ENCODE results near the gene PLPP4. TPM values are rescaled to one million over a fixed set of nuclear protein-coding genes. Genes with fewer than 3 reads are reported as not detected.

Gene PLPP4
- polyA plus RNA-seq, 1 donor from 2014 or later, result 4.4 TPM

- Histone ChIP-seq H2AFZ (ENCODE audit: low read depth, low read length) (no peak overlapping the region), H3K9me2 (ENCODE audit: insufficient read depth, low read length) (no peaks in the 10 kb centered on the region), H3K9me3 (ENCODE audit: low read length) (no peaks in the 10 kb centered on the region), H3K4me2 (ENCODE audit: low read length) (no peak overlapping the region), H3K36me3 (ENCODE audit: insufficient read depth, low read length) (no peaks in the 10 kb centered on the region), H3F3A (ENCODE audit: insufficient read depth, low read length, poor library complexity, severe bottlenecking) (no peaks in the 10 kb centered on the region), H4K20me1 (ENCODE audit: insufficient read depth) (no peaks in the 10 kb centered on the region), H3K4me3 (ENCODE audit: low read length) (no peak overlapping the region), H3K27me3 (ENCODE audit: insufficient read depth, low read depth, low read length) (no peaks in the 10 kb centered on the region), H3K79me2 (replicated peaks; ENCODE audit: insufficient read depth, low read length) (no peaks in the 10 kb centered on the region), H3K9ac (ENCODE audit: low read length) (no peak overlapping the region), H3K27ac (ENCODE audit: low read length) (no peak overlapping the region)
- no peak for TF ChIP-seq RAD21 (conservative IDR thresholded peaks at IDR 0.05)
- no peak for TF ChIP-seq SMC3 (conservative IDR thresholded peaks at IDR 0.05; ENCODE audit: poor library complexity)
Measured at GRCh38 chr10:120477021-120477742, 20.2 kb downstream of the PLPP4 start.

DNA sequence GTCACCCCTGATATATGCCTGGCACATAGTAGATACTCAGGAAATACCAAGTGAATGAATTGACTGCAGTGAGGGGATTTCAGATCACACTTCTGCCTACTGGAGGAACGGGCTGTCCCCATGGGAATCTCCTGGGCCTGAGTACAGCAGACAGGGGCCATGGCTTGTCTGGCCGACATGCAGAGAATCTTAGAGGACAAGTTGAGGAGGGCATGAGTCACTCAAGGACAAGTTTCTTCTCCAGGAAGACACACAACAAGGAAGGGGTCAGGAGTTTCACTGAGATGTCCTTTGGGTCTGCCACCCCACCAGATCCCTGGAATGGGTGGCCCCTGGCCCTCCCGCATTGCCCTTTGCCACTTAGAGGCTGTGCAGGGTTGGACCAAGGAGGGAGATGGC is 20.7 kb downstream of the PLPP4 start:
- no peak overlapping the region for H3K4me2 ChIP-seq (ENCODE audit: low read length)
- H3K9me2 ChIP-seq (ENCODE audit: insufficient read depth, low read length), result no peaks in the 10 kb centered on the region
- no peaks in the 10 kb centered on the region for H3K27me3 ChIP-seq (ENCODE audit: insufficient read depth, low read depth, low read length)
- H3K79me2 ChIP-seq (replicated peaks; ENCODE audit: insufficient read depth, low read length), result no peaks in the 10 kb centered on the region
- no peaks in the 10 kb centered on the region for H3K9me3 ChIP-seq (ENCODE audit: low read length)
- no peak overlapping the region for H3K4me3 ChIP-seq (ENCODE audit: low read length)
- H3K27ac ChIP-seq (ENCODE audit: low read length), result no peak overlapping the region
- H3K9ac ChIP-seq (ENCODE audit: low read length), result no peak overlapping the region
- no peaks in the 10 kb centered on the region for H3F3A ChIP-seq (ENCODE audit: insufficient read depth, low read length, poor library complexity, severe bottlenecking)
- H3K36me3 ChIP-seq (ENCODE audit: insufficient read depth, low read length), result no peaks in the 10 kb centered on the region
- H4K20me1 ChIP-seq (ENCODE audit: insufficient read depth), result no peaks in the 10 kb centered on the region
- TF ChIP-seq TAF1 (IDR thresholded peaks at IDR 0.05; ENCODE audit: low read depth), result no peak
- TF ChIP-seq EP300 (conservative IDR thresholded peaks at IDR 0.05; ENCODE audit: poor library complexity, severe bottlenecking), result no peak
- no peak for TF ChIP-seq POLR2AphosphoS5 (IDR thresholded peaks at IDR 0.05)
- TF ChIP-seq MXI1 (conservative IDR thresholded peaks at IDR 0.05; ENCODE audit: poor library complexity, severe bottlenecking), result no peak
- TF ChIP-seq RAD21 (conservative IDR thresholded peaks at IDR 0.05), result no peak
- no peak for TF ChIP-seq EZH2 (IDR thresholded peaks at IDR 0.05; ENCODE audit: borderline replicate concordance, insufficient read depth, low read length, poor library complexity, severe bottlenecking)
- no peak for TF ChIP-seq CTCF (IDR thresholded peaks at IDR 0.05; ENCODE audit: poor library complexity, severe bottlenecking)
- no peak for TF ChIP-seq REST (IDR thresholded peaks at IDR 0.05; ENCODE audit: borderline replicate concordance)
- TF ChIP-seq SMC3 (conservative IDR thresholded peaks at IDR 0.05; ENCODE audit: poor library complexity), result no peak
- H2AFZ ChIP-seq (ENCODE audit: low read depth, low read length), result no peak overlapping the region

Data from neural cell (in vitro differentiated cells).